OCI-LY3 (cell line): Measurements from ENCODE around the gene SMTNL2.

ENCODE experiments used
- EZH2phosphoT487 ChIP-seq: fragments of 200-600 bp; shearing (Covaris generic); IDR thresholded peaks from 2 replicates; pipeline ENCODE4 v1.6.1; 2018; ENCODE audit warnings: antibody characterized with exemption, mixed run types, low read depth
- TF ChIP-seq, protein P1 (sequence below): fragments of 200-600, 300-600 bp; sonication (generic); IDR thresholded peaks from 2 replicates; pipeline ENCODE4 v1.5.1; 2014; ENCODE audit warnings: antibody characterized with exemption, low read length, low read depth

DNA sequence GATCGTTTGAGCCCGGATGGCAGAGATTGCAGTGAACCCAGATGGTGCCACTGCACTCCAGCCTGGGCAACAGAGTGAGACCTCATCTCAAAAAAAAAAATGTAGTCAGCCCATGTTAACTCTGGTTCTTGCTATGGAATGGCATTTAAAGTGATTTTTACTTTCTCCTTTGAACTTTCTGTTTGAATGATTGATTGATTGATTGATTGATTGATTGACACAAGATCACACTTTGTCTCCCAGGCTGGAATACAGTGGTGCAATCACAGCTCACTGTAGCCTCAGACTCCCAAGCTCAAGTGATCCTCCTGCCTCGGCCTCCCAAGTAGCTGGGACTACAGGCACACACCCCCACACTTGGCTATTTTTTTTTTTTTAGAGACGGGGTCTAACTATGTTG is 17.0 kb downstream of the SMTNL2 start:
- TF ChIP-seq, protein P1, sequence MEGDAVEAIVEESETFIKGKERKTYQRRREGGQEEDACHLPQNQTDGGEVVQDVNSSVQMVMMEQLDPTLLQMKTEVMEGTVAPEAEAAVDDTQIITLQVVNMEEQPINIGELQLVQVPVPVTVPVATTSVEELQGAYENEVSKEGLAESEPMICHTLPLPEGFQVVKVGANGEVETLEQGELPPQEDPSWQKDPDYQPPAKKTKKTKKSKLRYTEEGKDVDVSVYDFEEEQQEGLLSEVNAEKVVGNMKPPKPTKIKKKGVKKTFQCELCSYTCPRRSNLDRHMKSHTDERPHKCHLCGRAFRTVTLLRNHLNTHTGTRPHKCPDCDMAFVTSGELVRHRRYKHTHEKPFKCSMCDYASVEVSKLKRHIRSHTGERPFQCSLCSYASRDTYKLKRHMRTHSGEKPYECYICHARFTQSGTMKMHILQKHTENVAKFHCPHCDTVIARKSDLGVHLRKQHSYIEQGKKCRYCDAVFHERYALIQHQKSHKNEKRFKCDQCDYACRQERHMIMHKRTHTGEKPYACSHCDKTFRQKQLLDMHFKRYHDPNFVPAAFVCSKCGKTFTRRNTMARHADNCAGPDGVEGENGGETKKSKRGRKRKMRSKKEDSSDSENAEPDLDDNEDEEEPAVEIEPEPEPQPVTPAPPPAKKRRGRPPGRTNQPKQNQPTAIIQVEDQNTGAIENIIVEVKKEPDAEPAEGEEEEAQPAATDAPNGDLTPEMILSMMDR: no peak
- TF ChIP-seq EZH2phosphoT487: no peak
